GM12872 (cell line): ENCODE measurements around the gene CFAP299.
A peak's percentile ranks its signal among the peaks of the same experiment; 100 is the strongest.

Source experiments
- TF ChIP-seq, protein P1 (sequence below): IDR thresholded peaks from 3 replicates; pipeline ENCODE4 v1.5.1; 2011; ENCODE audit warnings: low read depth, mild to moderate bottlenecking, low read length, moderate library complexity; ENCODE audit not compliant: insufficient read depth

Gene CFAP299

DNA sequence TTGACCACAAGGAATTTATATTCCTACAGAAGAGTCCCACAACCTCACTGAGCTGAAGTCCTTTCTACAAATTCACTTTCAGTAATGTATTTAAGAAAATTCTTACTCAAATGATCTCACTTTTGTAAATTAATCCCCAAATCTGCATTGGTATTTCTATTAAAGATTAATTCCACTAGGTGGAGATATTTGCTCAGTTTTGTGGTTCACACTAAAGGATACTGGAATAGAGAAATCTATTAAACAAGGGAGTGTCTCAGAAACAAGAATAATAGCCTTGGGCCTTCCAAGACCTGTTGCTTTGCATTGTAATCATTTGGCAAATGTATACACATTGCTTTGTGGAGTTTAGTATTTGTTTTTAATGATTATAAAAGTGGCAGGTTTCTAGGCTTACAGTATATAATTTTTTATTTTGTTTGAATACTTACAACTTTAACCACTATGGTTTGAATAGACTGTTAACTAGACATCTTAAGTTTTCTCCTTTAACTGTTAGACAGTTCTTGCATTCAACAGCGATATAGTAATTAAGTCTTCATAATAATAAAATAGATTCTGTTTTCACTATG is 25.9 kb downstream of the CFAP299 start:
- TF ChIP-seq, protein P1, sequence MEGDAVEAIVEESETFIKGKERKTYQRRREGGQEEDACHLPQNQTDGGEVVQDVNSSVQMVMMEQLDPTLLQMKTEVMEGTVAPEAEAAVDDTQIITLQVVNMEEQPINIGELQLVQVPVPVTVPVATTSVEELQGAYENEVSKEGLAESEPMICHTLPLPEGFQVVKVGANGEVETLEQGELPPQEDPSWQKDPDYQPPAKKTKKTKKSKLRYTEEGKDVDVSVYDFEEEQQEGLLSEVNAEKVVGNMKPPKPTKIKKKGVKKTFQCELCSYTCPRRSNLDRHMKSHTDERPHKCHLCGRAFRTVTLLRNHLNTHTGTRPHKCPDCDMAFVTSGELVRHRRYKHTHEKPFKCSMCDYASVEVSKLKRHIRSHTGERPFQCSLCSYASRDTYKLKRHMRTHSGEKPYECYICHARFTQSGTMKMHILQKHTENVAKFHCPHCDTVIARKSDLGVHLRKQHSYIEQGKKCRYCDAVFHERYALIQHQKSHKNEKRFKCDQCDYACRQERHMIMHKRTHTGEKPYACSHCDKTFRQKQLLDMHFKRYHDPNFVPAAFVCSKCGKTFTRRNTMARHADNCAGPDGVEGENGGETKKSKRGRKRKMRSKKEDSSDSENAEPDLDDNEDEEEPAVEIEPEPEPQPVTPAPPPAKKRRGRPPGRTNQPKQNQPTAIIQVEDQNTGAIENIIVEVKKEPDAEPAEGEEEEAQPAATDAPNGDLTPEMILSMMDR = no peak

DNA sequence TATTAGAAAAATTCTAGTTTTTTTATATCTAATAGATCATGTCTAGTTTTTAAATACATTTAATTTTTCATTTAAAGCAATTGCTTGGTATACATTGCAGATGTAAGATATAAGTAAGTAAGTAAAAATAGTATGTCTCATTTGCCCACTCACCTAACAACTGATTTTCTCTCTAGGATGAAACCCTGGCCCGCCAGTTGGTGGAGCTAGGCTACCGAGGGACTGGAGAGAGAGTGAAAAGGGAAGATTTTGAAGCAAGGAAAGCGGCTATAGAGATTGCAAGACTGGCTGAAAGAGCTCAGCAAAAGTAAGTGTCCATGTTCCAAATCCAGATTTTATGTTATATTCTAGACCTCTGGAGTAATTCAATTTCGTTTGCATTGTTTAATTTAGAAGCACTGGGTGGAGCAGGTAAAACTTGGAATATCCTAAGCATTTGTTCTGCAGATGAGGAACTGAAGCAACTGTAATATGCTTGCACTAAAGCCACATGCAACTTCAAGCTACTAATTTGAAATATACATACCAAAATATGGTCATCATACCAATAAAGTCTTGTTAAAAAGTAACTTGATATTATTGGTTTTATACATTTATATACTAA is 27.1 kb downstream of the CFAP299 start:
- TF ChIP-seq, protein P1 = peak; percentile 65

DNA sequence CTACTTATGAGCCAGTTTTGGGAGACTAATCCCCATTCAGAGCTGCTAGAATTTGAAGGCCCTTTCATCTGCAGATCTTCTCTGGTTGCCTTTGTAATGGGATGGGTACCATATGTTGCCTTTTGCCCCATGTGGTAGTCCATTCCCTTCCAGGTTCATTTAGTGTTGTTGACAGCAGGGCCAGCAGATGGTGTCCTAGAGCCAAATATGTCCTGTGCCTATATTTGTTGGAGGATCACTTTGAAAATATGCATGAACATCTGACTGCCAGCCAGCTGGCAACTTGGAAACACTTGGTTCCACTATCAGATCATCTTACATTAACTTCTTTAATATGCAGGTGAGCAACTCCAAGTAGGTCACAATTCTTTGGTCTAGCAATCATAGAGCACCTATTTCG is 30.4 kb downstream of the CFAP299 start:
- TF ChIP-seq, protein P1 = peak; percentile 75

DNA sequence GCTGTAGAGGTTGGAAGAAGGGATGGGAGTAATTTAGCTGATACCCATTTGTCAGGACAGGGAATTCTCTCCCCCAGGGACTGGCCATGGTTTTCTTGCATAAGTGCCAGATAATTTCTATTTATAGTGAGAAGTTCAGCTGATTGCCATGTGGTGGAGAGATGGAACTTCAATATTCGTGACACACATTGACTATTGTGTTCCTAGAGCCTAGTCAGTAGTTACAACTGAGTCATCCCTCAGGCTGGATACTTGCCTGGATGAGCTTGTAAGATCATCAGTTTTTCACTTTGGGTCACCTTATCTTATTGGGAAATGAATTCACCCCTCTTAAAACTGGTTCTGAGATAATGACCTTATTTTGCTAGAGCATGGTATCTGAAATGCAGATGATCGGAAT is 32.2 kb downstream of the CFAP299 start:
- TF ChIP-seq, protein P1 = no peak

DNA sequence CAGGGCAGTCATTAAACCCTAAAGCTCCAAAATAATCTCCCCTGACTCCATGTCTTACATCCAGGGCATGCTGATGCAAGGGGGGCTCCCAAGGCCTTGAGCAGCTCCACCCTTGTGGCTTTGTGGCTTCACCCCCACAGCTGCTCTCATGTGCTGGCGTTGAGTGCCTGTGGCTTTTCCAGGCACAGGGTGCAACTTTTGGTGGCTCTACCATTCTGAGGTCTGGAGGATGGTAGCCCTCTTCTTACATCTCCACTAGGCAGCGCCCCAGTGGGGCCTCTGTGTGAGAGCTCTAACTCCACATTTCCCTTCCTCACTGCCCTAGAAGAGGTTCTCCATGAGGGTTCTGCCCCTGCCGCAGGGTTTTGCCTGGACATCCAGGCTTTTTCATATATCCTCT is 35.1 kb downstream of the CFAP299 start:
- TF ChIP-seq, protein P1 = no peak

DNA sequence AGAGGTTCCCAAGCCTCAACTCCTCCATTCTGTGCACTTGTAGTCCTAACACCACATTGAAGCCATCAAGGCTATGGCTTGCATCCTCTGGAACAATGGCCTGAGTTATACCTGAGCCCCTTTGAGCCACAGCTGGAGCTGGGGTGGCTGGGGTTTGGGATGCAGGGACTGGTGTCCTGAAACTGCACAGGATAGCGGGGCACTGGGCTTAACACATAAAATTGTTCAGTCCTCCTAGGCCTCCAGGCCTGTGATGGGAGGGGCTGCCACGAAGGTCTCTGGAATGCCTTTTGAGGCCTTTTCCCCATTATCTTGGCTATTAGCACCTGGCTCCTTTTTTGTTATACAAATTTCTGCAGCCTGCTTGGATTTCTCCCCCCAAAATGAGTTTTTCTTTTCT is 35.5 kb downstream of the CFAP299 start:
- TF ChIP-seq, protein P1 = no peak

DNA sequence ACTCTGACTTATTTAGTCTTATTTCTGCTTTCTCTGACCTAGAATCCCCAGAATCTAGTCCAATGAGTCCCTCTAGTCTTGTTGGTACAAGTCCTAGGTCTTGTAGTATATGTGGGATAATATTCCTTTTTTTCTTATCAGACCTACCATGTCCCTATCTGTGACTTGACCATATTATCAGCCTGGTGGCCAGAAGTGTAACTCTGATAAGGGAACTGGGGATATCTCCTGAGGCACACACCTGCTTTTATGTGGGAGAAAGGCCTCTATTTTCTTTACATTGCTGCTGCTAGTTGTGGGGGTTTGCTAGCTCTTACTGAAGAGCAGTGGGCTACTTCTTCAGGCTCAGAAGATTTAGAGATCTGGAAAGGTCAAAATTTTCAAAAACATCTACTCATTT is 38.6 kb downstream of the CFAP299 start:
- TF ChIP-seq, protein P1 = no peak
